Medulla oblongata (tissue), 1 donor: Measurements from ENCODE around the gene COL5A2.

Experiments used
- DNase-seq: peaks from one replicate; pipeline ENCODE4 v3.0.0-alpha.2; 2015; ENCODE audit errors: extremely low spot score

Gene COL5A2

DNA sequence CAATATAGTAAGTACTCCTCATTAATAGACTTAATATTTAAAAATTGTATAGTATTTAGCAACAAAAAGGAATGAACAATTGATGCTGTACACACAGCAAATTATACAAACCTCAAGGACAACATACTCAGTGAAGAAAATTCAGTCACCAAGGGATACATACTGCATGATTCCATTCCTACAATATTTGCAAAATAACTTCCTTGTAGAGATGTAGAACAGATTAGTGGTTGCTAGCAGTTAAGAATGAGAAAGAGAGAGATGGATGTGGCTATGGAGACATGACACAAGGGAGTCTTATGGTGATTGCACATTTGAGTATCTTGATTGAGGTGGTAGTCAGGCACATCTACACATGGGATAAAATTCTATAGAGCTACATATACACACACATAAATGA lies 179.3 kb downstream of the COL5A2 start:
- DNase-seq: no peak

DNA sequence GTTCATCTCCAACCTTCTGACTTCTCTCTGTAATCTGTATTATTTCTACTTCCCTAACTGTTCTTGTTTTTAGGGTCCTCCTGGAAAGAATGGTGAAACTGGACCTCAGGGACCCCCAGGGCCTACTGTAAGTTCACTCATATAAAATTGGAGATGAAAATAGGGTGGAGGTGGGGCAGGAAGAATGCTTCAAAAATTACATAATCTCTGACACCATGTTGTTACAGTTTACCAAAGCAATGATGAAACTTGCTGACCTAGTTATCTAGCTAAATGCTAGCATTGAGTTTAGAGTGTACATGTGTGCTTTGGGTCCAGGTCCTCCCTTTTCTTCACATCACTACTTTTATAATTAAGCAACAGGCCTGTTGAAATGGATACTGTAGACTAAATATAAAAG lies 182.3 kb downstream of the COL5A2 start:
- no peak for DNase-seq

DNA sequence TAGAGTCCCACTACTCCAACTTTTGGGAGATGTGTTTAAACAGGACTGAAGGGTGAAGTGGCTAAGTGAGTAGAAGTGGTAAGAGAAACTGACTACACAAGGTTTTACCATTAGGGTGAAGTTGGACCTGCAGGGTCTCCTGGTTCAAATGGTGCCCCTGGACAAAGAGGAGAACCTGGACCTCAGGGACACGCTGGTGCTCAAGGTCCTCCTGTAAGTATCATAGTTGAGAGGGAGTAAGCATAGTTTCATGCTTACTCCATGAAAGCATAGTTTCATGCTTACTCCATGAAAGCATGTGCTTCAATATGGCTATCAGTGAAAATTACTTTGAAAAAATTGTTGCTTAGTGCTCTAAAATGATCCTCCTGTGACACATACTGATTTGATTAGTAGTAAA lies 186.3 kb downstream of the COL5A2 start:
- no peak for DNase-seq

DNA sequence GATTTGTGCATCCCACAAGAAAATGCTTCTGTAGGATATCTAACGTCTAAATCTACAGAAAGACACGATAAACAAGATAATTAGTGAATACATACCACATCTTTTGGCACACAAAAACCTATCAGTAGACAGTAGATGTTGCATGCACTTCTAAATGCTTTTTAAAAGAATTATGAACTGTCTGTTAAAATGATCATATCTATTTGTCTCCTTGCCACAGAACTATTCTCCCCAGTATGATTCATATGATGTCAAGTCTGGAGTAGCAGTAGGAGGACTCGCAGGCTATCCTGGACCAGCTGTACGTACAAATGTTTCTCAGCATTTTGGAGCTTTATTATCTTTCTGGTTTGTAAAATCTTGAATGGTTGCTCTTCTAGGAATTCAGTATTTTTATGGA lies 192.7 kb downstream of the COL5A2 start:
- no peak for DNase-seq

DNA sequence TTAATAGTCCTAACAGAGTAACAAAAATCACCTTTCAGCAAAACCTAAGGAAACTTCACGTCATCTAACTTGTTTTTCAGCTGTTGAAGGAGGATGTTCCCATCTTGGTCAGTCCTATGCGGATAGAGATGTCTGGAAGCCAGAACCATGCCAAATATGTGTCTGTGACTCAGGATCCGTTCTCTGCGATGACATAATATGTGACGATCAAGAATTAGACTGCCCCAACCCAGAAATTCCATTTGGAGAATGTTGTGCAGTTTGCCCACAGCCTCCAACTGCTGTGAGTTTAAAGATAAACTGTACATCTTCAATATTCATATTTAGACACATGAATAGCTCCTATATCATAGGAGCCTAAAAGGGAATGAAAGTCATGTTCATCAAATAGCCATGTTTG lies 194.9 kb downstream of the COL5A2 start:
- DNase-seq: no peak

DNA sequence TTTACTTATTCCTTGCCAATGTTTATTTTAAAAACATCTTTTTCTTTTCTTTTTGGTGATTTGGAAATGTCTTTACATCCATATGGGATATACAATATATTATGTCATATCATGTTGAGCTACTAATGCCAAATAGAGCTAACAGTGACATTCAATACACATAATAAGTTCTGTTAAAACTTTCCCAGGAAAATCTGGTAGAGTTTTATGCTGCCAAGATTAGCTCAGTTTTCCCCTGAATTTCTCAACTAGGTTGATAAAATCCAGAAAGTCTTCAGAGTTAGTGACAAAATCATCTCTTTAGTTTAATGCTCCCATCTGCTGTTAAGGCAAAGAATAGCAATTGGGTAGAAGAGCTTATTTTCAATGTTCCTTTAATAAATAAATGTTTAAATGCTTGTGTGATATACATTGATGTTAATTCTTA lies 195.5 kb downstream of the COL5A2 start:
- DNase-seq: no peak

DNA sequence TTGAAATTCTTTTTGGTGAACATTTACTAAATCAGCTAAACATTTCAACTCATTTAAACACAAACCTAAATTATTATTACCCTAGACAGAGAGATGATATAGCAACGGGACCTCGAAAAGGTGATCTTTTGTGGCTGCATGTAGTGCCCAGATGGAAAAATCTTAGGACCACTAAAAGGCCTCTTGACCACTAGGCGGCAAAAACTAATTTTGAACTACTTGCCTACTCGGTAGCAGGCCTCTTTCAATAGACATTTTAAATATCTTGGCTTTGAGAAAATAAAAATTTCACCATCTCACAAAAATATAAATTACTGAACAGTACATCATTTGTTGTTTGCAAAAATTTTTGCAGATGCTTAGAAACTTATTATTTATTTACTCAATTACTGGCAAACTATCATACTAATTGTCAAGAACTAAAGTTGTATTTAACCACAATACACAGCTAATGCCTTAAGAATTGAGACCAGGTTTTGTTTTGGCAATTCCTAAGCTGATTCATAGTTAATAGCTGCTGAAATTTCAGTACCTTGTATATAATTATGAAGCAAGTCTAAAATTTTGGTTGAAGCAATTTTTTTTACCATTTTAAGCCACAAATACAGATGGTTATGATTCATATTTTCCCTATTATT lies 196.0 kb downstream of the COL5A2 start:
- no peak for DNase-seq
